Caco-2 (cell line): Measurements from ENCODE around the gene ADORA1. TPM values are rescaled to one million over a fixed set of nuclear protein-coding genes. Genes with fewer than 3 reads are reported as not detected.

Source experiments
- BruUV-seq: library from RNA; stranded (reverse); fragments of 400-500 nt; replicated peaks from 2 replicates; lab custom pipeline; 2021; lab: Mats Ljungman, UMichigan
- CTCF ChIA-PET: fragments of 300-600 bp; sonication (Branson Sonifier 250); formaldehyde crosslinking; loops from one replicate; lab custom pipeline; 2022; ENCODE audit warnings: antibody characterized with exemption; lab: Charles Lee
- POLR2A ChIA-PET: fragments of 300-600 bp; sonication (Branson Sonifier 250); formaldehyde crosslinking; loops from one replicate; lab custom pipeline; 2022; ENCODE audit warnings: antibody characterized with exemption; lab: Charles Lee
- DNase-seq, 2 experiments: peaks; one replicate each; pipeline versions ENCODE4 v3.0.0 to v3.0.0-alpha.2; 2020 to 2022
- H3K27me3 ChIP-seq: replicated peaks from 2 replicates; pipeline ENCODE4 v1.6.0; 2011; ENCODE audit warnings: low read length; ENCODE audit not compliant: control insufficient read depth, insufficient read depth
- H3K36me3 ChIP-seq: 2 replicates; pipeline ENCODE4 v1.5.1; 2011; ENCODE audit warnings: low read length; ENCODE audit not compliant: control insufficient read depth, insufficient read depth
- H3K4me1 ChIP-seq: fragments of 250-450 bp; sonication (Bioruptor Pico); 2 replicates; pipeline ENCODE4 v1.5.1; 2020; ENCODE audit warnings: mild to moderate bottlenecking
- H3K4me3 ChIP-seq: 2 replicates; pipeline ENCODE4 v1.5.1; 2011; ENCODE audit warnings: low read depth, mild to moderate bottlenecking, control low read depth, low read length
- H3K9me3 ChIP-seq: fragments of 250-450 bp; sonication (Bioruptor Pico); 2 replicates; pipeline ENCODE4 v1.5.1; 2020; ENCODE audit warnings: mild to moderate bottlenecking, moderate library complexity
- H3K27ac Mint-ChIP-seq: one replicate; pipeline ENCODE4 v1.8.0; 2022; ENCODE audit warnings: mixed read lengths; ENCODE audit not compliant: unreplicated experiment
- H3K27me3 Mint-ChIP-seq: one replicate; pipeline ENCODE4 v1.8.0; 2022; ENCODE audit warnings: mixed read lengths; ENCODE audit not compliant: insufficient read depth, unreplicated experiment
- H3K36me3 Mint-ChIP-seq: one replicate; pipeline ENCODE4 v1.8.0; 2022; ENCODE audit warnings: mild to moderate bottlenecking, mixed read lengths; ENCODE audit not compliant: insufficient read depth, unreplicated experiment
- H3K4me1 Mint-ChIP-seq: one replicate; pipeline ENCODE4 v1.8.0; 2022; ENCODE audit warnings: low read depth, mixed read lengths; ENCODE audit not compliant: unreplicated experiment
- H3K4me3 Mint-ChIP-seq: one replicate; pipeline ENCODE4 v1.8.0; 2022; ENCODE audit warnings: mild to moderate bottlenecking, moderate library complexity, mixed read lengths; ENCODE audit not compliant: unreplicated experiment
- H3K9me3 Mint-ChIP-seq: one replicate; pipeline ENCODE4 v1.8.0; 2022; ENCODE audit warnings: mixed read lengths; ENCODE audit not compliant: unreplicated experiment
- CTCF ChIP-seq, 2 experiments: fragments of 200-600 bp in 1 of 2; IDR thresholded peaks; 1 replicate in 1 of 2; 2 replicates in 1 of 2; pipeline versions ENCODE4 v1.5.1 to v1.8.0; 2011 to 2022; ENCODE audit warnings: antibody characterized with exemption in 1 of 2, control low read depth in 1 of 2, inconsistent platforms in 1 of 2, low read depth in 1 of 2, low read length in 1 of 2, mild to moderate bottlenecking in 1 of 2, moderate library complexity in 1 of 2; ENCODE audit not compliant: insufficient read depth in 1 of 2, severe bottlenecking in 1 of 2, unreplicated experiment in 1 of 2
- intact Hi-C: fragments of 100-400 bp; cut with micrococcal nuclease; formaldehyde crosslinking; loops from one replicate; pipeline ENCODE4 v1.10.0; 2022; ENCODE audit not compliant: unreplicated experiment
- total RNA-seq: library from RNA; stranded (reverse); gene quantifications from 2 replicates; pipeline ENCODE4 v1.2.3, GENCODE V29; 2022

The ADORA1 gene
- total RNA-seq, 1 experiment from 2014 or later, result 46.0 TPM

DNA sequence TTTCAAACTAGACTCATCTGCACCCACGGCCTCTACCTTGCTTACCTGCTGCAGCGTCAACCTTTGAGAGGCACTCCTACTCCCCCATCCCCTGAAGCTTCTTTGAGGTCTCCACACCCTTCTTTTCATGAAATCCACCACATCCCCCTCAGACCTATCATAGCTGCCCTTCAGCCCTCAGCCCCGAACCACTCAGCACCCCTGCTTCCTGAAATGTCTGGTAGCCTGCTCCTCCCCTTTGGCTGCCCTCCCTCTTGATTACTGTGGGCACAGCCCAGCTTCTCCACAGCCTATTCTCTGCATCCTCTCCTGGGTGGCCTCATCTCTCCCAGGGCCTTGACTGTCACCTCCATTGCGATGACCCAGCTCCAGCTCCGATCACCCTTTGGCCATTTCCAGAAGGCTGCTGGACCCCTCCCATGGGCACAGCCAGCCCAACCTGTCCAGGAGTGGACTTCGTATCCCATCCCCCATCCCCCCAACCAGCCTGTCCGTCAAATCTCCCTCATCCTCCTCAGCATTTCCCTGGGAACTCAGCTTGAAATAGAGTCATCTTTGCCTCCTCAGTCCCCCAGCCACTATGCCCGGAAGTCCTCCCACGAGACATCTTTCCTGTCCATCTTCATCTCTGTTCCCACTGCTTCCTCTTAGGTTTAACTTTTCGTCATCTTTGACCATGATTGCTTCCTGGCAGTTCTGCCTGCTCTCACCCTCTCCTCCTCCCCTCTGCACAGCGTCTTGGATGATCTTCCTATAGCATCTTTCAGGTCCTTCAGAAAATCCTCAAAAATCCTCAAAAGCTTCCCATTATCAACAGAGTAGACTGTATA lies 6.1 kb upstream of the ADORA1 start:
- Histone ChIP-seq H3K36me3 (no peaks in the 10 kb centered on the region), H3K9me3 (no peaks in the 10 kb centered on the region), H3K4me3 (no peak overlapping the region), H3K27me3 (no peaks in the 10 kb centered on the region), H3K4me1 (peaks cover 6% of the 10 kb centered on the region)
- Mint-ChIP-seq H3K4me1 (peaks cover 10% of the 10 kb centered on the region), H3K27me3 (no peaks in the 10 kb centered on the region), H3K4me3 (no peak overlapping the region), H3K36me3 (no peaks in the 10 kb centered on the region), H3K27ac (no peak overlapping the region), H3K9me3 (no peaks in the 10 kb centered on the region)
- DNase-seq, result no peak
- intact Hi-C loops, result no loop called here
- ChIA-PET CTCF (interaction anchor here (0.9 to 1.2 kb wide), 4 partner anchors 67 to 95 kb away, joined by 3 to 5 read pairs (median 3); no protein-coding TSS in a partner anchor), POLR2A (no interaction called here)
- BruUV-seq, result no TSS peak
- no peak for TF ChIP-seq CTCF (IDR thresholded peaks at IDR 0.05; ENCODE audit: insufficient read depth in 1 of 2, low read depth in 1 of 2, low read length in 1 of 2, severe bottlenecking in 1 of 2, unreplicated experiment in 1 of 2)

- CTCF ChIA-PET, result no interaction called here
- POLR2A ChIA-PET, result no interaction called here
- no peak for TF ChIP-seq CTCF (IDR thresholded peaks at IDR 0.05; ENCODE audit: insufficient read depth in 1 of 2, low read depth in 1 of 2, low read length in 1 of 2, severe bottlenecking in 1 of 2, unreplicated experiment in 1 of 2)
- Histone ChIP-seq H3K36me3 (no peaks in the 10 kb centered on the region), H3K9me3 (no peaks in the 10 kb centered on the region), H3K4me3 (no peak overlapping the region), H3K27me3 (no peaks in the 10 kb centered on the region), H3K4me1 (peaks cover 14% of the 10 kb centered on the region)
- Mint-ChIP-seq H3K27ac (no peak overlapping the region), H3K36me3 (no peaks in the 10 kb centered on the region), H3K4me1 (peaks cover 17% of the 10 kb centered on the region), H3K4me3 (no peak overlapping the region), H3K27me3 (no peaks in the 10 kb centered on the region), H3K9me3 (no peaks in the 10 kb centered on the region)
- no peak for DNase-seq
- BruUV-seq, result no TSS peak
- intact Hi-C loops, result no loop called here
These were observed 5.4 kb upstream of the ADORA1 start for GRCh38 chr1:203122159-203122558.

GRCh38 chr1:203124011-203124410 lies 3.5 kb upstream of the ADORA1 start:
- Histone ChIP-seq H3K4me1 (peaks cover 16% of the 10 kb centered on the region), H3K27me3 (no peaks in the 10 kb centered on the region), H3K4me3 (no peak overlapping the region), H3K9me3 (no peaks in the 10 kb centered on the region), H3K36me3 (no peaks in the 10 kb centered on the region)
- peaks cover 6% of the 10 kb centered on the region for H3K36me3 Mint-ChIP-seq
- ChIA-PET POLR2A (no interaction called here), CTCF (no interaction called here)
- H3K4me1 Mint-ChIP-seq, result peaks cover 20% of the 10 kb centered on the region
- no peak for TF ChIP-seq CTCF (IDR thresholded peaks at IDR 0.05; ENCODE audit: insufficient read depth in 1 of 2, low read depth in 1 of 2, low read length in 1 of 2, severe bottlenecking in 1 of 2, unreplicated experiment in 1 of 2)
- DNase-seq, result no peak
- no peaks in the 10 kb centered on the region for H3K9me3 Mint-ChIP-seq
- no TSS peak for BruUV-seq
- no peaks in the 10 kb centered on the region for H3K27me3 Mint-ChIP-seq
- no peak overlapping the region for H3K4me3 Mint-ChIP-seq
- intact Hi-C loops, result no loop called here
- no peak overlapping the region for H3K27ac Mint-ChIP-seq
